Right hindlimb (tissue), 1 donor: Measurements from ENCODE around the gene C10orf95.

Experiments used
- DNase-seq: peaks from one replicate; pipeline ENCODE4 v3.0.0-alpha.2; 2018

The C10orf95 gene

DNA sequence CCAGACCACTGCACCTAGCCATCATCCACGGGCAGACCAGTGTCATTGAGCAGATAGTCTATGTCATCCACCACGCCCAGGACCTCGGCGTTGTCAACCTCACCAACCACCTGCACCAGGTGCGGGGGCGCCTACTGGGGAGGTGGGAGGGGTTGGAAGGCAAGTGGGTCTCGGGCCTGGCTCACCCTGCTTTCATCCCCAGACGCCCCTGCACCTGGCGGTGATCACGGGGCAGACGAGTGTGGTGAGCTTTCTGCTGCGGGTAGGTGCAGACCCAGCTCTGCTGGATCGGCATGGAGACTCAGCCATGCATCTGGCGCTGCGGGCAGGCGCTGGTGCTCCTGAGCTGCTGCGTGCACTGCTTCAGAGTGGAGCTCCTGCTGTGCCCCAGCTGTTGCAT, 51.3 kb downstream of the C10orf95 start:
- no peak for DNase-seq
